ENCODE data around the gene TMC2. TPM values are rescaled to one million over a fixed set of nuclear protein-coding genes. Genes with fewer than 3 reads are reported as not detected.

Gene TMC2
- total and polyA plus RNA-seq, 2 of the 8 experiments (the other 6 are each of a cell fraction or from before 2014, with no cell fraction given) = not detected

DNA sequence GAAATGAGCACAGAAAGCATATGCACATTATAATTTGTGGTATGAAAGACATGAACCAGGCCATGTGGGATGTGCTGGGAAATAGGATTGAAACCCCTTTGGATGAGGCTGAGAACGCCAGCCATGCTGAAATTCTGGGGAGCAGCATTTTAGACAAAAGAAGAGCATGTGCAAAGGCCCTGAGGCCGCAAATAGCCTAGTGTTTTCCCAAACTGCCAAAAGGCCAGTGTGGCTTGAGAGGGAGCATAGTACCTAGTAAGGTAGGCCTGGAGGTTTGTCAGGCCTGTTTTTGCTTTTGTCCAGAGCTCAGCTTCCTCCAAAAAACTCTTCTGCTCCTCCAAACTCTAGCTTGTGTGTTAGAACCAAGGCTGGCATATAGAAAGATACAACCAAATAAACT is 58.7 kb downstream of the TMC2 start:
- Histone ChIP-seq H4K8ac (ENCODE audit: extremely low read depth, insufficient read depth, low read length) (no peak overlapping the region), H3K4me2 (ENCODE audit: insufficient read depth in 1 of 2, low read depth in 2 of 2, low read length in 2 of 2) (no peak overlapping the region), H4K91ac (replicated peaks; ENCODE audit: insufficient read length, low read length) (no peak overlapping the region), H2BK12ac (ENCODE audit: low read depth, low read length) (no peak overlapping the region), H3K79me1 (ENCODE audit: low read depth, low read length) (no peaks in the 10 kb centered on the region), H2BK20ac (ENCODE audit: low read length) (no peak overlapping the region), H3K4me3 (ENCODE audit: extremely low read depth in 1 of 4, insufficient read depth in 2 of 4, low read depth in 3 of 4, low read length in 4 of 4) (no peak overlapping the region), H3K56ac (replicated peaks; ENCODE audit: insufficient read length, low read depth, low read length) (no peak overlapping the region), H3K4me1 (replicated peaks in 1 of 4; ENCODE audit: control insufficient read depth in 3 of 4, insufficient read depth in 4 of 4, low read length in 3 of 4) (no peaks in the 10 kb centered on the region; a peak in 2 of 7 replicates), H2BK15ac (ENCODE audit: low read length) (no peak overlapping the region), H2BK120ac (replicated peaks; ENCODE audit: low read depth, low read length) (no peak overlapping the region), H3K18ac (ENCODE audit: extremely low read depth, low read length) (no peak overlapping the region), H4K5ac (ENCODE audit: insufficient read length, low read depth, low read length) (no peak overlapping the region), H3K9me3 (ENCODE audit: insufficient read depth in 2 of 2, low read depth in 1 of 2, low read length in 1 of 2) (no peaks in the 10 kb centered on the region), H2AK5ac (ENCODE audit: low read depth, low read length) (no peak overlapping the region), H4K20me1 (replicated peaks in 1 of 2; ENCODE audit: control insufficient read depth in 1 of 2, insufficient read depth in 2 of 2, low read length in 2 of 2) (no peaks in the 10 kb centered on the region), H3K79me2 (ENCODE audit: control insufficient read depth in 1 of 2, insufficient read depth in 2 of 2, low read length in 2 of 2) (no peaks in the 10 kb centered on the region), H3K4ac (replicated peaks; ENCODE audit: insufficient read length, low read depth, low read length) (no peak overlapping the region), H3K23me2 (ENCODE audit: low read depth, low read length) (no peaks in the 10 kb centered on the region), H2AFZ (ENCODE audit: low read length) (no peak overlapping the region), H3K23ac (ENCODE audit: insufficient read length) (no peak overlapping the region), H2BK5ac (ENCODE audit: low read depth, low read length) (no peak overlapping the region), H3K27ac (ENCODE audit: low read depth, low read length) (no peak overlapping the region), H3K14ac (ENCODE audit: insufficient read length) (no peak overlapping the region), H3K9ac (replicated peaks in 1 of 4; ENCODE audit: extremely low read depth in 1 of 4, low read depth in 3 of 4, low read length in 3 of 4) (no peak overlapping the region), H3K27me3 (replicated peaks in 1 of 4; ENCODE audit: control insufficient read depth in 3 of 4, extremely low read depth in 1 of 4, insufficient read depth in 3 of 4, low read length in 3 of 4) (no peaks in the 10 kb centered on the region), H3K36me3 (ENCODE audit: control insufficient read depth in 2 of 4, insufficient read depth in 4 of 4, low read length in 3 of 4) (no peaks in the 10 kb centered on the region)
- WGBS, 2 experiments (ENCODE audit: extremely low coverage in 1 of 2, insufficient coverage in 1 of 2, insufficient read length in 1 of 2, insufficient replicate concordance in 2 of 2, low coverage in 1 of 2, low lambda C conversion rate in 2 of 2, missing lambda C conversion rate in 1 of 2) = 93% methylated on average over 2 of the region's 2 CpGs; no CpG with 5 or more reads in 1 of the 2 experiments
- DNase-seq (ENCODE audit: low read depth in 1 of 2, low spot score in 2 of 2) (no peak), FAIRE-seq (no peak)
- ChIA-PET CTCF (ENCODE audit: partially characterized antibody) (no interaction called here), POLR2A (ENCODE audit: partially characterized antibody) (no interaction called here)
- no peak for TF ChIP-seq RBBP5 (IDR thresholded peaks at IDR 0.05; ENCODE audit: borderline replicate concordance, low read depth, low read length)

All from H1 (cell line).